ENCODE data around the gene LRFN2.
A peak's percentile ranks its signal among the peaks of the same experiment; 100 is the strongest.

The LRFN2 gene

GRCh38 chr6:40378725-40379074 lies 208.5 kb downstream of the LRFN2 start:
- DNase-seq (ENCODE audit: low spot score): no peak

GRCh38 chr6:40378071-40378724 lies 209.0 kb downstream of the LRFN2 start:
- no peak for DNase-seq (ENCODE audit: low spot score)

- DNase-seq (ENCODE audit: low spot score): no peak
These were observed 209.9 kb downstream of the LRFN2 start for GRCh38 chr6:40377173-40377806.

GRCh38 chr6:40376113-40376650 lies 211.0 kb downstream of the LRFN2 start:
- DNase-seq (ENCODE audit: low spot score): no peak

- no peak for DNase-seq (ENCODE audit: low spot score)
These were observed 213.9 kb downstream of the LRFN2 start for GRCh38 chr6:40373267-40373666.

- DNase-seq (ENCODE audit: low spot score): no peak
These were observed 215.5 kb downstream of the LRFN2 start for GRCh38 chr6:40371621-40372020.

- DNase-seq (ENCODE audit: low spot score): no peak
These were observed 216.1 kb downstream of the LRFN2 start for GRCh38 chr6:40371095-40371494.

GRCh38 chr6:40369891-40370290 lies 217.3 kb downstream of the LRFN2 start:
- no peak for DNase-seq (ENCODE audit: low spot score)

GRCh38 chr6:40369042-40369441 lies 218.1 kb downstream of the LRFN2 start:
- no peak for DNase-seq (ENCODE audit: low spot score)

- peak; percentile 23 for DNase-seq (ENCODE audit: low spot score)
These were observed 224.3 kb downstream of the LRFN2 start for GRCh38 chr6:40362859-40363258.

GRCh38 chr6:40359808-40360207 lies 227.4 kb downstream of the LRFN2 start:
- no peak for DNase-seq (ENCODE audit: low spot score)

GRCh38 chr6:40358473-40359460 lies 228.4 kb downstream of the LRFN2 start:
- DNase-seq (ENCODE audit: low spot score): peak; percentile 28

GRCh38 chr6:40356242-40356910 lies 230.8 kb downstream of the LRFN2 start:
- DNase-seq (ENCODE audit: low spot score): peak; percentile 26

- peak; percentile 26 for DNase-seq (ENCODE audit: low spot score)
These were observed 231.6 kb downstream of the LRFN2 start for GRCh38 chr6:40355532-40355931.

GRCh38 chr6:40355066-40355465 lies 232.1 kb downstream of the LRFN2 start:
- no peak for DNase-seq (ENCODE audit: low spot score)

- peak; percentile 26 for DNase-seq (ENCODE audit: low spot score)
These were observed 233.2 kb downstream of the LRFN2 start for GRCh38 chr6:40353967-40354452.

GRCh38 chr6:40353197-40353966 lies 233.8 kb downstream of the LRFN2 start:
- peak; percentile 28 for DNase-seq (ENCODE audit: low spot score)

GRCh38 chr6:40352527-40353170 lies 234.5 kb downstream of the LRFN2 start:
- DNase-seq (ENCODE audit: low spot score): peak; percentile 30

GRCh38 chr6:40352006-40352405 lies 235.2 kb downstream of the LRFN2 start:
- DNase-seq (ENCODE audit: low spot score): peak; percentile 46

GRCh38 chr6:40350747-40351217 lies 236.4 kb downstream of the LRFN2 start:
- no peak for DNase-seq (ENCODE audit: low spot score)

Data from left forelimb (tissue), 1 donor.